ENCODE data around the gene FAM50A.
"Not testable (repeated sequence)": the region's sequence is repeated elsewhere in the genome, so short reads cannot be mapped to it uniquely, and the experiment has no call there.

The FAM50A gene

DNA sequence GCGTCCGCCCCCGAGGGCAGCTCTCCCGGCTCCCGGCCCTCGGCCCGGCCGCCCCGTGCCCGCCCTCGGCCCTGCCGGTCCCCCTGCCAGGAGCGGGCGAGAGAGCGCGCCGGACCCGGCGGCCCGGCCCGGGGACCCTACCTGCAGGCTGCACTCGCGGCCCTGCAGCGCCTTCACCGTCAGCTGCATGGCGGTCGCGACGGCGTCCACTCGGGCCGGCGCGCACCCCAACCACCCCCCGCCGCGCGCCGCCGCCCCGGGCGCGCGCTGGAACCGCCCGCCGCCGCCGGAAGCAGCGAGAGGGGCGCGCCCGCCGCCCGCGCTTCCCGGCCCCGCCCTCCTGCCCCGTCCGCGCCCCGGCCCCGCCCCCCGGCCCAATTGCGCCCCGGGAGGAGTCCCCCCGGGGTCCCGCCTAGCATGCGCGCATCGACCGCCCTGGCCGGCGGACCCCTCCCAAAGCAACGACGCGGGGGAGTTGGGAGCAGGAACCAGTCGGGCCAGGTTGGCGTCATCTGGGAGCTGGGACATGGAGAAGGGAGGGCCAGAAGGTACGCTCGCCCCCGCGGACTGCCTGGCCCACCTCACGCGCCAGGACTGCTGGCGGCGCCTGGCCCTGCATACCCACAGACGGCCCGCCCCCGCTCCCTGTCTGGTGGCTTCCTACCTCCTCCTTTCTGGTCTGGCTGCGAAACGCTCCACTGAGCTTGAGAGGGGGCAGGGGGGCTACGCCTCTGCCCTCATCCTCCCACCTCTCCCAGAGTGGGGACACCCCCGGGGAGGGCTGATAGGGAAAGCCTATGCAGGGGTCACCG lies 42.7 kb downstream of the FAM50A start, which contains the start of gene UBL4A:
TSS of gene UBL4A (minus strand) at position 220 of the 812 bp plus-strand sequence. CDS start at position 189, 31 bp downstream.
- DNase-seq = no peak

DNA sequence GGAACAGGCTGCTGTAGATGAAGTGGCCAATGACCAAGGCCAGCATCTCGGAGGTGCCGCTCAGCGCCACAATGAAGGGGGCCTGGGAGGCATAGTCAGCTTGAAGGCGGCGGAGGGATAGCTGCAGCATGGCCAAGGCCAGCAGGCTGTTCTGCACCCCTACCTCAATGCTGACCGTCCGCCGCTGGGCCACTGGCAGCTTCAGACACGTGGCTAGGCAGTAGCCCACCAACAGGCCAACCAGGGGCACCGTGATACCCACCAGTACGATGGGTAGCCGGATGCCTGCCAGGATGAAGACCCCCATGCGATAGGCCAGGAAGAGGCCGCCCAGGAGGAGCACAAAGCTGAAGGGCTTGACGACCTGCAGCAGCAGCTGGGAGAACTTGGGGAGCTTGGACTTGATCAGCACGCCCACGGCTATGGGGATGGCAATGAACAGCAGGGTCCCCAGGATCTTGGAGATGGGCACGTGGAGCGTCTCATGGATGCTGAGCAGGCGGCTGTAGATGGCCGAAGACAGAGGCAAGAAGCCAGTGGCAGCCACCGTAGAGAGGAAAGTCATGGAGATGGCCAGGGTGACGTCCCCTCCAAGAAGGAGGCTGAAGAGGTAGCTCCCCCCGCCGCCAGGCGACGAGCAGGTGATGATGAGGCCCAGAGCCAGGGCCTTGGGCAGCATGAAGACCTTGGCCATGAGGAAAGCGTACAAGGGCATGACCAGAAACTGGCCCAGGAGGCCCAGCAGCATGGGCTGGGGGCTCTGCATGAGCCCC lies 43.8 kb downstream of the FAM50A start:
- DNase-seq = no peak

- DNase-seq = no peak
These were observed 44.6 kb downstream of the FAM50A start for GRCh38 chrX:154488336-154489075.

- no peak for DNase-seq
These were observed 45.2 kb downstream of the FAM50A start for GRCh38 chrX:154489182-154489581.

GRCh38 chrX:154490021-154490413 lies 46.1 kb downstream of the FAM50A start:
- no peak for DNase-seq

DNA sequence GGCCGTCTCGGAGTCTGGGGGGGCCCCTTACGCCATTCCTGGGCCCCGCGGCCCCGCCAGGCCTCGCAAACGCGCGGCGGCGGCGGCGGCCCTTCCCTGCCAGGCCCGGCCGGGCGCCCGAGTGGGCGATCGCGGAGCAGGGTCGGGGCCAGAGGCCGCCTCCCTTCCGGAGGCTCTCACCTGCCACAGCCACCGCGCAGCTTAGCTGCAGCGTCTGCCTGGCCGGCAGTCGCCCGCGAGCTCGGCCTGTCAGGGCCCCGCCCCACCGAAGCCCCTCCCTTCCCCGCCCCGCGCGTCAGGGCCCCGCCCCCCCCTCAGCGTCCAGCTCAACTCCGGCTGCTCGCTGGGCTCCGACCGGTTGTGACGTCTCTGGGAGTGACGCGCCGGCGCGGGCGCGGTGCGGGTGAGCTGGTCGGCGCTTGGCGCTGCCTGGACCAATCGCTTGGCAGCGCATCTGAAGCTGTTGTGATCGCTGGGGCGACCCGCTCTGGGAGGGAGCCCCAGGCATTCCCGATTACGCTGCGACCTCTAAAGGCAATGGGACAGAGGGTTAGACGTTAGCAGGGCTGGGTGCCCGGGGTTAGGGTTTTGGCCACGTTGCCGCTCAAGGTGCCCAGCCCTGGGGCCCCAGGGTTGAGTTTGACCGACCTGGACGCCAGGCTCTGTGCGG lies 46.6 kb downstream of the FAM50A start, which contains the start of gene SLC10A3:
TSS of gene SLC10A3 (minus strand) at position 216 of the 670 bp plus-strand sequence. CDS start 1,689 bp downstream, outside the sequence.
- DNase-seq = peak; percentile 53

GRCh38 chrX:154494715-154495114 lies 50.8 kb downstream of the FAM50A start:
- DNase-seq = no peak

DNA sequence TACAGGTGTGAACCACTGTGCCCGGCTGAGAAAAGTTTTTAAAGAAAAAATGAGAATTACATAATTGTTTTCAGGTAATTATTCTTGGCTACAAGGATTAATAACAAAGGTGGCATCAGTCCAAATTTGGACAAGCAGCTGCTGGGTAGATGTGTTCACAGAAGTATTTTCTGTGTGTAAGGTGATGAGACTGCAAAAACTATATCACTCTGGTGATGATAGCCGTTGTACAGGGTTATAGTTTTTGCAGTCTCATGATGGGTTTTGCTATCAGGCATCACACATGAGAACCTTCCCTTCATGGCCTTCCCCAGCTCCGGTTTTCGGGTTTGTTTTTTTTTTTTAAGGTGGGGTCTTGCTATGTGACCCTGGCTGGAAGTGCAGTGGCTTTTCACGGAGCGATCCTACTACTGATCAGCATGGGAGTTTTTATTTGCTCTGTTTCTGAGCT lies 51.6 kb downstream of the FAM50A start:
- no peak for DNase-seq

DNA sequence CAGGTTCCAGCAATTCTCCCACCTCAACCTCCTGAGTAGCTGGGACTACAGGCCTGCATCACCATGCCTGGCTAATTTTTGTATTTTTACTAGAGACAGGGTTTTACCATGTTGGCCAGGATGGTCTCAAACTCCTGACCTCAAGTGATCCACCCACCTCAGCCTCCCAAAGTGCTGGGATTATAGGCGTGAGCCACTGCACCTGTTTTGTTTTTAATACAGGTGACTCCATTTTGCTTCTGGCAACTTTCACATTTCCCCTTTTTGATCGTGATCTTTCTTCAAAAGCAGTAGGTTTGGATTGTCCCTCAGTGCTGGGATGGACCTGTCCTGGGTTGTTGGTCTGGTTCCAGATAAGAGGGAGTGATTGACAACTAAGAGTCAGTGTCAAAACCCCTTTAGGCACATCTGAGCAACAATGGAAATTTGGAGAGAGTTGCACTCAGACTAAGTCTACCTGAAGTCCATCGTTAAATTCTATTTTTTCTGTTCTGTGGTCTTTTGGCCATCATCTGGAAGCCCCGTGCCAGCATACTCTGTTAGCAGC lies 52.7 kb downstream of the FAM50A start:
- DNase-seq = not testable (repeated sequence)
